H1 (cell line): ENCODE results near the gene GPR157. TPM values are rescaled to one million over a fixed set of nuclear protein-coding genes. Genes with fewer than 3 reads are reported as not detected.

Source experiments
- CTCF ChIA-PET: fragments of 300-600 bp; sonication (Branson Sonifier 250); formaldehyde crosslinking; loops from one replicate; lab custom pipeline; 2021; ENCODE audit not compliant: partially characterized antibody; lab: Charles Lee
- POLR2A ChIA-PET: fragments of 300-600 bp; sonication (Branson Sonifier 250); formaldehyde crosslinking; loops from one replicate; lab custom pipeline; 2021; ENCODE audit warnings: inconsistent platforms; ENCODE audit not compliant: partially characterized antibody; lab: Charles Lee
- DNase-seq, 2 experiments: peaks; one replicate each; pipeline versions ENCODE4 v3.0.0 to v3.0.0-alpha.2; 2010 to 2022; ENCODE audit warnings: low spot score in 2 of 2, low read depth in 1 of 2, mixed read lengths in 1 of 2
- FAIRE-seq: peaks from 2 replicates; lab custom pipeline; 2011; peaks lifted over from hg19 to GRCh38; lab: Jason Lieb, UNC
- H2AFZ ChIP-seq: 2 replicates; pipeline ENCODE4 v1.8.1; 2012; ENCODE audit warnings: low read length, inconsistent platforms
- H2AK5ac ChIP-seq: 2 replicates; pipeline ENCODE4 v1.6.1; 2013; ENCODE audit warnings: low read depth, low read length
- H2BK120ac ChIP-seq: replicated peaks from 2 replicates; pipeline ENCODE3; 2013; ENCODE audit warnings: low read depth, low read length, inconsistent platforms
- H2BK12ac ChIP-seq: 2 replicates; pipeline ENCODE4 v1.6.1; 2013; ENCODE audit warnings: low read depth, low read length
- H2BK15ac ChIP-seq: 2 replicates; pipeline ENCODE4 v1.6.1; 2013; ENCODE audit warnings: low read length
- H2BK20ac ChIP-seq: 2 replicates; pipeline ENCODE4 v1.6.1; 2013; ENCODE audit warnings: low read length
- H2BK5ac ChIP-seq: 2 replicates; pipeline ENCODE4 v1.6.1; 2013; ENCODE audit warnings: low read depth, low read length
- H3K14ac ChIP-seq: 2 replicates; pipeline ENCODE4 v1.6.1; 2013; ENCODE audit warnings: inconsistent platforms; ENCODE audit not compliant: insufficient read length
- H3K18ac ChIP-seq: 2 replicates; pipeline ENCODE4 v1.6.1; 2013; ENCODE audit warnings: low read length; ENCODE audit errors: extremely low read depth
- H3K23ac ChIP-seq: 2 replicates; pipeline ENCODE4 v1.6.1; 2013; ENCODE audit warnings: inconsistent platforms; ENCODE audit not compliant: insufficient read length
- H3K23me2 ChIP-seq: 2 replicates; pipeline ENCODE4 v1.6.1; 2013; ENCODE audit warnings: low read depth, low read length
- H3K27ac ChIP-seq: 2 replicates; pipeline ENCODE4 v1.6.1; 2011; ENCODE audit warnings: low read depth, low read length, inconsistent platforms
- H3K27me3 ChIP-seq, 4 experiments: replicated peaks in 1 of 4; 1 replicate in 1 of 4; 2 replicates in 3 of 4; pipeline versions ENCODE4 v1.6.1 to v1.8.1; 2011 to 2013; ENCODE audit warnings: low read length in 3 of 4, mild to moderate bottlenecking in 3 of 4, inconsistent platforms in 2 of 4, mixed read lengths in 2 of 4, moderate library complexity in 1 of 4; ENCODE audit not compliant: control insufficient read depth in 3 of 4, insufficient read depth in 3 of 4; ENCODE audit errors: extremely low read depth in 1 of 4
- H3K36me3 ChIP-seq, 4 experiments: 2 replicates each; pipeline versions ENCODE4 v1.6.1 to v1.8.1; 2011 to 2013; ENCODE audit warnings: mild to moderate bottlenecking in 4 of 4, low read length in 3 of 4, moderate library complexity in 2 of 4, control low read depth in 1 of 4, inconsistent platforms in 1 of 4; ENCODE audit not compliant: insufficient read depth in 4 of 4, control insufficient read depth in 2 of 4
- H3K4ac ChIP-seq: replicated peaks from 2 replicates; pipeline ENCODE3; 2013; ENCODE audit warnings: low read length, low read depth, mixed read lengths, inconsistent platforms; ENCODE audit not compliant: insufficient read length
- H3K4me1 ChIP-seq, 4 experiments: replicated peaks in 1 of 4; 1 replicate in 1 of 4; 2 replicates in 3 of 4; pipeline versions ENCODE4 v1.6.1 to v1.8.1; 2011 to 2013; ENCODE audit warnings: low read length in 3 of 4, inconsistent platforms in 2 of 4, mixed read lengths in 1 of 4; ENCODE audit not compliant: insufficient read depth in 4 of 4, control insufficient read depth in 3 of 4
- H3K4me2 ChIP-seq, 2 experiments: 2 replicates each; pipeline versions ENCODE4 v1.6.1 to v1.8.1; 2011 to 2013; ENCODE audit warnings: low read depth in 2 of 2, low read length in 2 of 2, control low read depth in 1 of 2, inconsistent platforms in 1 of 2, mild to moderate bottlenecking in 1 of 2; ENCODE audit not compliant: insufficient read depth in 1 of 2
- H3K4me3 ChIP-seq, 4 experiments: fragments of 200-600, 300-600 bp in 1 of 4; sonication (generic), shearing (Covaris generic), sonication (Bioruptor Twin) in 1 of 4; 2 replicates each; pipeline versions ENCODE4 v1.5.1 to v1.8.1; 2011 to 2016; ENCODE audit warnings: low read length in 4 of 4, low read depth in 3 of 4, control low read depth in 2 of 4, inconsistent platforms in 2 of 4, mild to moderate bottlenecking in 2 of 4, mixed read lengths in 1 of 4, moderate library complexity in 1 of 4; ENCODE audit not compliant: insufficient read depth in 2 of 4; ENCODE audit errors: extremely low read depth in 1 of 4
- H3K56ac ChIP-seq: replicated peaks from 2 replicates; pipeline ENCODE3; 2013; ENCODE audit warnings: low read depth, mild to moderate bottlenecking, mixed read lengths, low read length, inconsistent platforms; ENCODE audit not compliant: insufficient read length
- H3K79me1 ChIP-seq: 2 replicates; pipeline ENCODE4 v1.6.1; 2013; ENCODE audit warnings: low read depth, low read length, control low read depth
- H3K79me2 ChIP-seq, 2 experiments: 2 replicates each; pipeline versions ENCODE4 v1.6.1 to v1.8.1; 2012 to 2013; ENCODE audit warnings: low read length in 2 of 2, mild to moderate bottlenecking in 2 of 2, inconsistent platforms in 1 of 2; ENCODE audit not compliant: insufficient read depth in 2 of 2, control insufficient read depth in 1 of 2
- H3K9ac ChIP-seq, 4 experiments: replicated peaks in 1 of 4; 1 replicate in 1 of 4; 2 replicates in 3 of 4; pipeline versions ENCODE4 v1.6.1 to v1.8.1; 2011 to 2013; ENCODE audit warnings: low read depth in 3 of 4, low read length in 3 of 4, control low read depth in 2 of 4, mild to moderate bottlenecking in 2 of 4, moderate library complexity in 2 of 4, inconsistent platforms in 1 of 4; ENCODE audit errors: extremely low read depth in 1 of 4
- H3K9me3 ChIP-seq, 2 experiments: 2 replicates each; pipeline versions ENCODE4 v1.6.1 to v1.8.1; 2012 to 2013; ENCODE audit warnings: mild to moderate bottlenecking in 2 of 2, moderate library complexity in 2 of 2, control low read depth in 1 of 2, inconsistent platforms in 1 of 2, low read depth in 1 of 2, low read length in 1 of 2, mixed read lengths in 1 of 2; ENCODE audit not compliant: insufficient read depth in 2 of 2
- H4K20me1 ChIP-seq, 2 experiments: replicated peaks in 1 of 2; 2 replicates each; pipeline versions ENCODE3 to v1.8.1; 2011 to 2013; ENCODE audit warnings: inconsistent platforms in 2 of 2, low read length in 2 of 2, mild to moderate bottlenecking in 1 of 2; ENCODE audit not compliant: insufficient read depth in 2 of 2, control insufficient read depth in 1 of 2
- H4K5ac ChIP-seq: 2 replicates; pipeline ENCODE4 v1.6.1; 2013; ENCODE audit warnings: low read length, low read depth, mixed read lengths, inconsistent platforms; ENCODE audit not compliant: insufficient read length
- H4K8ac ChIP-seq: 2 replicates; pipeline ENCODE4 v1.8.0; 2013; ENCODE audit warnings: mild to moderate bottlenecking, moderate library complexity, low read length, inconsistent platforms; ENCODE audit not compliant: insufficient read depth; ENCODE audit errors: extremely low read depth
- H4K91ac ChIP-seq: replicated peaks from 2 replicates; pipeline ENCODE3; 2013; ENCODE audit warnings: low read length, mixed read lengths, inconsistent platforms; ENCODE audit not compliant: insufficient read length
- BACH1 ChIP-seq: IDR thresholded peaks from 2 replicates; pipeline ENCODE4 v1.6.1; 2012; ENCODE audit warnings: low read length, improper control_type of control experiment
- BCL11A ChIP-seq, 2 experiments: IDR thresholded peaks; one replicate each; pipeline ENCODE4 v1.6.1; 2011; ENCODE audit warnings: low read depth in 2 of 2, low read length in 2 of 2, mild to moderate bottlenecking in 2 of 2
- BRCA1 ChIP-seq: IDR thresholded peaks from 2 replicates; pipeline ENCODE4 v1.6.1; 2012; ENCODE audit warnings: low read depth, low read length, improper control_type of control experiment
- FOSL1 ChIP-seq: IDR thresholded peaks from 2 replicates; pipeline ENCODE4 v1.6.1; 2011; ENCODE audit warnings: mild to moderate bottlenecking, low read depth, low read length, moderate library complexity; ENCODE audit not compliant: insufficient read depth
- JUND ChIP-seq: IDR thresholded peaks from 2 replicates; pipeline ENCODE4 v1.6.1; 2011; ENCODE audit warnings: mild to moderate bottlenecking, improper control_type of control experiment, low read length
- KDM4A ChIP-seq: IDR thresholded peaks from one replicate; pipeline ENCODE4 v1.7.1; 2012; ENCODE audit warnings: low read depth, mild to moderate bottlenecking, moderate library complexity, low read length, inconsistent platforms; ENCODE audit not compliant: severe bottlenecking
- MAFK ChIP-seq: IDR thresholded peaks from 2 replicates; pipeline ENCODE4 v1.6.1; 2012; ENCODE audit warnings: low read depth, mild to moderate bottlenecking, improper control_type of control experiment, low read length
- SIX5 ChIP-seq: IDR thresholded peaks from 2 replicates; pipeline ENCODE4 v1.6.1; 2011; ENCODE audit warnings: mild to moderate bottlenecking, low read depth, low read length
- SP2 ChIP-seq: IDR thresholded peaks from 2 replicates; pipeline ENCODE4 v1.6.1; 2012; ENCODE audit warnings: mild to moderate bottlenecking, low read length, inconsistent platforms
- TAF1 ChIP-seq: IDR thresholded peaks from 2 replicates; pipeline ENCODE4 v1.6.1; 2011; ENCODE audit warnings: mild to moderate bottlenecking, low read depth, low read length
- WGBS, 2 experiments: shearing (Covaris generic) in 1 of 2; methylation state at CpG; one replicate each; pipeline versions ENCODE4 v1.1.6 to v1.1.7; 2013 to 2015; ENCODE audit warnings: low lambda C conversion rate in 2 of 2, mixed read lengths in 2 of 2, inconsistent platforms in 1 of 2, low coverage in 1 of 2, missing lambda C conversion rate in 1 of 2; ENCODE audit not compliant: insufficient replicate concordance in 2 of 2, insufficient coverage in 1 of 2, insufficient read length in 1 of 2; ENCODE audit errors: extremely low coverage in 1 of 2, missing lambda C conversion rate in 1 of 2; 5-methylcytosine and 5-hydroxymethylcytosine counted together
- polyA plus RNA-seq, 7 experiments: library from polyadenylated mRNA; depleted of rRNA in 3 of 7; stranded (reverse) in 5 of 7; unstranded in 2 of 7; fragments of >200 nt in 5 of 7; fragments of 200-250 nt in 2 of 7; gene quantifications; 1 replicate in 5 of 7; 2 replicates in 1 of 7; 4 replicates in 1 of 7; pipeline versions ENCODE4 v1.2.1 to v1.2.3, GENCODE V29; 2011 to 2013; ENCODE audit warnings: missing spikeins in 2 of 7, mixed read lengths in 2 of 7
- total RNA-seq: library from RNA; stranded (reverse); fragmentation: NEBNext Ultra II Directional; extraction: Animal tissue kit (Norgen Biotek cat#: 25700); gene quantifications from 2 replicates; pipeline ENCODE4 v1.2.1, GENCODE V29; 2021
- TF ChIP-seq, protein P1 (sequence below): IDR thresholded peaks from 2 replicates; pipeline ENCODE4 v1.6.1; 2012; ENCODE audit warnings: low read length, inconsistent platforms
- TF ChIP-seq, protein P2 (sequence below): IDR thresholded peaks from 2 replicates; pipeline ENCODE4 v1.6.1; 2011; ENCODE audit warnings: low read depth, mild to moderate bottlenecking, low read length; ENCODE audit not compliant: insufficient read depth
- TF ChIP-seq, protein P3 (sequence below): IDR thresholded peaks from 2 replicates; pipeline ENCODE4 v1.6.1; 2012; ENCODE audit warnings: inconsistent platforms

GPR157 gene
- total and polyA plus RNA-seq, 2 of the 8 experiments (the other 6 are each of a cell fraction or from before 2014, with no cell fraction given) = 1.0 to 11.0 TPM

DNA sequence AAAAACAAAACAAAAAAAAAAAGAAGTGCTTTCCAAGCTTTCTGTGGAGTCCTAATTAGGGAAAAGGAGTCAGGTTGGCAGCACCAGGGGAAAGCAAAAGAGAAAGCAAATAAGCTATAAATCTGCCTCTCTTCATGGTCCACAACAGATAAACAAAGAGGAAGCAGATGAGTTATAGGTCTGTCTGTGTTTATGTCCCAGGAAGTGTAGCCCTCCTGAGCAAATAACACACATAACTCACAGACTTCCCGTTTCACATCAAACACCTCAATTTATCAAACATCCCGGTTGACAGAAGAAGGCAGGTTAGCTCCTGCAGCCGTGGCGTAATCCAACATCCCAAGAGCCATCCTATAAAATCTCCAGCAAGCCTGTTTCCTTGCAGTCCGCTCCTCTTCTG lies 53.9 kb downstream of the GPR157 start:
- Histone ChIP-seq H3K4me2 (no peak overlapping the region), H3K79me2 (no peaks in the 10 kb centered on the region), H3K56ac (no peak overlapping the region), H3K27me3 (no peaks in the 10 kb centered on the region), H3K4me1 (no peaks in the 10 kb centered on the region), H2BK120ac (no peak overlapping the region), H2BK5ac (no peak overlapping the region), H3K14ac (no peak overlapping the region), H2AFZ (no peak overlapping the region), H3K27ac (no peak overlapping the region), H4K91ac (no peak overlapping the region), H2AK5ac (no peak overlapping the region), H3K36me3 (no peaks in the 10 kb centered on the region), H4K5ac (no peak overlapping the region), H2BK15ac (no peak overlapping the region), H3K4me3 (no peak overlapping the region), H3K23me2 (no peaks in the 10 kb centered on the region), H4K20me1 (no peaks in the 10 kb centered on the region), H3K79me1 (no peaks in the 10 kb centered on the region), H3K4ac (no peak overlapping the region), H3K9ac (no peak overlapping the region), H2BK20ac (no peak overlapping the region), H3K9me3 (no peaks in the 10 kb centered on the region), H2BK12ac (no peak overlapping the region), H3K18ac (no peak overlapping the region), H4K8ac (no peak overlapping the region), H3K23ac (no peak overlapping the region)
- POLR2A ChIA-PET = no interaction called here
- FAIRE-seq (no peak), DNase-seq (no peak)
- CTCF ChIA-PET = interaction anchor here (1.2 to 1.3 kb wide), 3 partner anchors 36 to 70 kb away, joined by 3 to 4 read pairs (median 4); no protein-coding TSS in a partner anchor
- whole genome bisulfite sequencing, 2 experiments = 95% methylated on average over 5 of the region's 5 CpGs; no CpG with 5 or more reads in 1 of the 2 experiments
- TF ChIP-seq, protein P1, sequence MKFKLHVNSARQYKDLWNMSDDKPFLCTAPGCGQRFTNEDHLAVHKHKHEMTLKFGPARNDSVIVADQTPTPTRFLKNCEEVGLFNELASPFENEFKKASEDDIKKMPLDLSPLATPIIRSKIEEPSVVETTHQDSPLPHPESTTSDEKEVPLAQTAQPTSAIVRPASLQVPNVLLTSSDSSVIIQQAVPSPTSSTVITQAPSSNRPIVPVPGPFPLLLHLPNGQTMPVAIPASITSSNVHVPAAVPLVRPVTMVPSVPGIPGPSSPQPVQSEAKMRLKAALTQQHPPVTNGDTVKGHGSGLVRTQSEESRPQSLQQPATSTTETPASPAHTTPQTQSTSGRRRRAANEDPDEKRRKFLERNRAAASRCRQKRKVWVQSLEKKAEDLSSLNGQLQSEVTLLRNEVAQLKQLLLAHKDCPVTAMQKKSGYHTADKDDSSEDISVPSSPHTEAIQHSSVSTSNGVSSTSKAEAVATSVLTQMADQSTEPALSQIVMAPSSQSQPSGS = no peak
- TF ChIP-seq FOSL1 (no peak), KDM4A (no peak), TAF1 (no peak), BRCA1 (no peak), MAFK (no peak), JUND (no peak), BACH1 (no peak), BCL11A (IDR thresholded peaks at IDR 0.05; ENCODE audit: low read depth in 2 of 2, low read length in 2 of 2) (no peak), SP2 (no peak), SIX5 (no peak)
- TF ChIP-seq, protein P2, sequence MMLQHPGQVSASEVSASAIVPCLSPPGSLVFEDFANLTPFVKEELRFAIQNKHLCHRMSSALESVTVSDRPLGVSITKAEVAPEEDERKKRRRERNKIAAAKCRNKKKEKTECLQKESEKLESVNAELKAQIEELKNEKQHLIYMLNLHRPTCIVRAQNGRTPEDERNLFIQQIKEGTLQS = no peak
- TF ChIP-seq, protein P3, sequence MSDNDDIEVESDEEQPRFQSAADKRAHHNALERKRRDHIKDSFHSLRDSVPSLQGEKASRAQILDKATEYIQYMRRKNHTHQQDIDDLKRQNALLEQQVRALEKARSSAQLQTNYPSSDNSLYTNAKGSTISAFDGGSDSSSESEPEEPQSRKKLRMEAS = no peak
